ENCODE measurements around the gene CIPC. TPM values are rescaled to one million over a fixed set of nuclear protein-coding genes. Genes with fewer than 3 reads are reported as not detected.

The CIPC gene
- total and polyA plus RNA-seq, 9 of the 15 experiments (the other 6 are each of a cell fraction or from before 2014, with no cell fraction given) = 5.0 to 16.9 (median 10.7) TPM

- TF ChIP-seq TSC22D4 (tag; IDR thresholded peaks at IDR 0.05) (no peak), CEBPB (tag; IDR thresholded peaks at IDR 0.05) (peak; percentile 95), FOXM1 (IDR thresholded peaks at IDR 0.05; ENCODE audit: low read depth) (no peak), FOXM1 (CRISPR knock-in tag; IDR thresholded peaks at IDR 0.05; ENCODE audit: low read depth) (no peak), BRD4 (IDR thresholded peaks at IDR 0.05) (no peak), ETV5 (CRISPR knock-in tag; IDR thresholded peaks at IDR 0.05; ENCODE audit: low read depth) (peak; percentile 48), ESRRB (CRISPR knock-in tag; IDR thresholded peaks at IDR 0.05; ENCODE audit: borderline replicate concordance) (no peak), SRSF1 (IDR thresholded peaks at IDR 0.05; ENCODE audit: low read depth, low read length) (no peak), ZNF224 (CRISPR knock-in tag; IDR thresholded peaks at IDR 0.05) (no peak), U2AF1 (optimal IDR thresholded peaks at IDR 0.05; ENCODE audit: low read depth, low read length) (peak; percentile 92), CBFB (CRISPR knock-in tag; IDR thresholded peaks at IDR 0.05) (no peak), MYC (IDR thresholded peaks at IDR 0.05; ENCODE audit: low read depth, low read length) (peak; percentile 84), MYC (CRISPR knock-in tag; IDR thresholded peaks at IDR 0.05; ENCODE audit: borderline replicate concordance, low read depth) (no peak; the same call in 1 of the 2 replicates), MBD2 (IDR thresholded peaks at IDR 0.05; ENCODE audit: borderline replicate concordance, low read depth) (no peak), BCL6 (CRISPR knock-in tag; IDR thresholded peaks at IDR 0.05) (no peak), ETS1 (conservative IDR thresholded peaks at IDR 0.05; ENCODE audit: control insufficient read depth, low read depth, low read length) (no peak), ZNF766 (CRISPR knock-in tag; conservative IDR thresholded peaks at IDR 0.05) (peak; percentile 81; the same call in 1 of the 2 replicates), E2F3 (CRISPR knock-in tag; IDR thresholded peaks at IDR 0.05) (0 out of 2 replicates have a peak, but pooled peaks have one; percentile 15), ZNF444 (CRISPR knock-in tag; IDR thresholded peaks at IDR 0.05) (no peak), HLTF (IDR thresholded peaks at IDR 0.05) (peak; percentile 88; the same call in 1 of the 2 replicates), ZNF24 (IDR thresholded peaks at IDR 0.05) (no peak), POLR2A (conservative IDR thresholded peaks at IDR 0.05) (peak; percentile 71), GTF3C2 (IDR thresholded peaks at IDR 0.05; ENCODE audit: borderline replicate concordance, extremely low read depth, insufficient read length) (no peak), ZNF584 (CRISPR knock-in tag; IDR thresholded peaks at IDR 0.05; ENCODE audit: low read depth) (no peak), NR2C2 (CRISPR knock-in tag; IDR thresholded peaks at IDR 0.05) (0 out of 2 replicates have a peak, but pooled peaks have one; percentile 24), NR2C2 (tag; IDR thresholded peaks at IDR 0.05) (peak; percentile 84), NR3C1 (CRISPR knock-in tag; IDR thresholded peaks at IDR 0.05) (no peak), SMAD3 (CRISPR knock-in tag; conservative IDR thresholded peaks at IDR 0.05) (no peak)
These were observed at the start of gene CIPC (continued) for GRCh38 chr14:77097700-77098528.
